Muscle of leg (tissue), 11 donors: ENCODE results near the gene SHISA6. TPM values are rescaled to one million over a fixed set of nuclear protein-coding genes. Genes with fewer than 3 reads are reported as not detected.

Experiments used
- DNase-seq: peaks from one replicate; pipeline ENCODE4 v3.0.0; 2013
- H3K27ac ChIP-seq: one replicate; pipeline ENCODE4 v1.5.1; 2013; ENCODE audit warnings: mild to moderate bottlenecking, low read length, control low read depth
- H3K27me3 ChIP-seq: one replicate; pipeline ENCODE4 v1.6.1; 2013; ENCODE audit warnings: low read length; ENCODE audit not compliant: control insufficient read depth, insufficient read depth
- H3K36me3 ChIP-seq: one replicate; pipeline ENCODE4 v1.6.1; 2013; ENCODE audit warnings: low read length; ENCODE audit not compliant: control insufficient read depth, insufficient read depth
- H3K4me1 ChIP-seq: one replicate; pipeline ENCODE4 v1.6.1; 2013; ENCODE audit warnings: low read length; ENCODE audit not compliant: control insufficient read depth, insufficient read depth
- H3K4me3 ChIP-seq: one replicate; pipeline ENCODE4 v1.5.1; 2013; ENCODE audit warnings: low read length, control low read depth
- H3K9me3 ChIP-seq: replicated peaks from 2 replicates; pipeline ENCODE4 v1.6.1; 2013; ENCODE audit warnings: low read depth, low read length; ENCODE audit not compliant: control insufficient read depth
- WGBS: methylation state at CpG from one replicate; pipeline ENCODE4 v1.1.5; 2013; ENCODE audit warnings: missing lambda C conversion rate; ENCODE audit not compliant: insufficient coverage; 5-methylcytosine and 5-hydroxymethylcytosine counted together
- polyA plus RNA-seq, 8 donors: library from polyadenylated mRNA; unstranded; fragments of 120-200 nt; gene quantifications; one replicate each; pipeline versions ENCODE4 v1.2.1 to v1.2.3, GENCODE V29; 2013; ENCODE audit warnings: inconsistent platforms in 1 of 8, low replicate concordance in 1 of 8; ENCODE audit not compliant: insufficient read length in 8 of 8, insufficient read depth in 1 of 8
- total RNA-seq: library from RNA; stranded (reverse); fragments of 120-200 nt; gene quantifications from one replicate; pipeline ENCODE4 v1.2.4, GENCODE V29; 2013

SHISA6 gene
- total and polyA plus RNA-seq, 9 donors: 3.2 to 19.3 (median 9.9) TPM

GRCh38 chr17:11538366-11538765 is 297.4 kb downstream of the SHISA6 start:
- WGBS: 82% methylated on average over 3 of the region's 5 CpGs
- Histone ChIP-seq H3K4me1 (no peaks in the 10 kb centered on the region), H3K4me3 (no peak overlapping the region), H3K9me3 (peaks cover 13% of the 10 kb centered on the region), H3K36me3 (no peaks in the 10 kb centered on the region), H3K27me3 (no peaks in the 10 kb centered on the region), H3K27ac (no peak overlapping the region)
- DNase-seq: no peak

GRCh38 chr17:11539637-11540036 is 298.6 kb downstream of the SHISA6 start:
- Histone ChIP-seq H3K4me3 (no peak overlapping the region), H3K27me3 (no peaks in the 10 kb centered on the region), H3K4me1 (no peaks in the 10 kb centered on the region), H3K27ac (no peak overlapping the region), H3K36me3 (no peaks in the 10 kb centered on the region), H3K9me3 (peaks cover 13% of the 10 kb centered on the region)
- DNase-seq: no peak
- WGBS: 79% methylated on average over 5 of the region's 7 CpGs

DNA sequence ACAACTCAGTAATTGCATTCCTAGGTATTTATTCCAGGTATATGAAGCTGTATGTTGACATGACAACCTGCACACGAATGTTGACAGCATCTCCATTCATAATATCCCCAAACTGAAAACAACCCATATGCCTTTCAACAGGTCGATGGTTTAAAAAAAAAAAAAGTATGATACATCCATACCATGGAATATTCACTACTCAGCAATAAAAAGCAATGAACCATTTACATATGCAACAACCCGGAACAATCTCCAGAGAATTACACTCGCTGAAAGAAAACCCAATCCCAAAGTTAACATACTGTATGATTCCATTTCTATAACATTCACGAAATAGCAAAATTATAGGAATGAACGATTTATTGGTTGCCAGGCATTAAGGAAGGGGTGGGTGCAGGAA is 304.0 kb downstream of the SHISA6 start:
- no CpG with 5 or more reads among the region's 6 CpGs for WGBS
- DNase-seq: no peak
- peaks cover 13% of the 10 kb centered on the region for H3K9me3 ChIP-seq

GRCh38 chr17:11545696-11546095 is 304.7 kb downstream of the SHISA6 start:
- Histone ChIP-seq H3K4me1 (no peaks in the 10 kb centered on the region), H3K9me3 (peaks cover 13% of the 10 kb centered on the region), H3K27ac (no peak overlapping the region), H3K4me3 (no peak overlapping the region), H3K36me3 (no peaks in the 10 kb centered on the region), H3K27me3 (no peaks in the 10 kb centered on the region)
- 20% methylated on average over 1 of the region's 3 CpGs for WGBS
- no peak for DNase-seq

More for the DNA sequence above, 304.0 kb downstream of the SHISA6 start:
- H3K27ac ChIP-seq: no peak overlapping the region
- no peak overlapping the region for H3K4me3 ChIP-seq
- H3K36me3 ChIP-seq: no peaks in the 10 kb centered on the region
- no peaks in the 10 kb centered on the region for H3K4me1 ChIP-seq
- H3K27me3 ChIP-seq: no peaks in the 10 kb centered on the region

GRCh38 chr17:11547853-11548252 is 306.8 kb downstream of the SHISA6 start:
- WGBS: no CpG with 5 or more reads among the region's 4 CpGs
- peak; percentile 23 for DNase-seq
- H3K4me1 ChIP-seq: no peaks in the 10 kb centered on the region
- H3K27ac ChIP-seq: no peak overlapping the region
- H3K9me3 ChIP-seq: no peaks in the 10 kb centered on the region
- no peak overlapping the region for H3K4me3 ChIP-seq
- no peaks in the 10 kb centered on the region for H3K27me3 ChIP-seq
- H3K36me3 ChIP-seq: no peaks in the 10 kb centered on the region

GRCh38 chr17:11548398-11548797 is 307.4 kb downstream of the SHISA6 start:
- H3K36me3 ChIP-seq: no peaks in the 10 kb centered on the region
- WGBS: no CpG with 5 or more reads among the region's 2 CpGs
- H3K4me1 ChIP-seq: no peaks in the 10 kb centered on the region
- no peaks in the 10 kb centered on the region for H3K9me3 ChIP-seq
- no peak for DNase-seq
- no peak overlapping the region for H3K27ac ChIP-seq
- H3K27me3 ChIP-seq: peaks cover 2% of the 10 kb centered on the region
- no peak overlapping the region for H3K4me3 ChIP-seq

DNA sequence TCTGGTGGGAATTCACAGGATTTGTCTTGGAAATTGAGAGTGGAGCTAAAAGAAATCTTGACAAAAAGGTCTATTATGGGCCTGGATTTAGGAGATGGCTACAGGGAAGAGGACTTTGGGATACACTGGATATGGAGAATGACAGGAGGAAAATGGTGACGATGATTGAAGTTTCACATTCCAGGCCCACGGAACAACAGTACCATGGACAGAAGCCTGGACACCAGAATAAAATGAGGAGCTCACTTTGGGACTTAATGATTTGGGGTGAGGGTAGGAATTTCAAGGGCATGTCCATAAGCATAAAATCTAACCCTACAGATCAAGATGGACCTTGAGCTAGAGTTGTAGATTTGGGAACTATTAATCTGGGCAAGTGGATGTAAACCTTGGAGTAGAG is 309.4 kb downstream of the SHISA6 start:
- DNase-seq: no peak
- H3K36me3 ChIP-seq: no peaks in the 10 kb centered on the region
- WGBS: 83% methylated on average over 2 of the region's 2 CpGs
- H3K4me3 ChIP-seq: no peak overlapping the region
- no peak overlapping the region for H3K27ac ChIP-seq
- no peaks in the 10 kb centered on the region for H3K9me3 ChIP-seq
- no peaks in the 10 kb centered on the region for H3K4me1 ChIP-seq
- peaks cover 2% of the 10 kb centered on the region for H3K27me3 ChIP-seq

DNA sequence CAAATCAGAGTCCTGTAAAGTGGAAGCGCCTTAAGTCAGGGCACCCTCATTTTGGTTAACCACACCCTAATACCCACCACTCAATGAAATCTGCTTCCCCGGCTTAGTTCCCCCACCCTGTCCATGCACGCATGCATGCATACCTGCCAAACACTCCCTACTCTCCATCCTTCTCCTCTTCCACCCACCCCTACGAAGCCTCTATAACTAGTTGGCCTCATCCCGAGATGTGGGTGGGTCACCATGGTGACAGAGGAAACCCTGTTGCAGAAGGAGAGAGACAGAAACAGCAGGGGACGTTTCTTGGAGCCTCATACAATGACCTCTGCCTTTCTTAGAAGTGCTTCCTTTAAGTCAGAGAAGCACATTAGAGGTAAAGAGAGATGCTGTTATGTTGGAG is 310.4 kb downstream of the SHISA6 start:
- no peak overlapping the region for H3K27ac ChIP-seq
- H3K27me3 ChIP-seq: peaks cover 6% of the 10 kb centered on the region
- DNase-seq: no peak
- H3K4me1 ChIP-seq: no peaks in the 10 kb centered on the region
- H3K4me3 ChIP-seq: no peak overlapping the region
- no peaks in the 10 kb centered on the region for H3K9me3 ChIP-seq
- no peaks in the 10 kb centered on the region for H3K36me3 ChIP-seq
- WGBS: 78% methylated on average over 3 of the region's 6 CpGs

- no peaks in the 10 kb centered on the region for H3K9me3 ChIP-seq
- WGBS: no CpG with 5 or more reads among the region's 1 CpG
These were observed 312.1 kb downstream of the SHISA6 start for GRCh38 chr17:11553135-11553534.

GRCh38 chr17:11554042-11554441 is 313.0 kb downstream of the SHISA6 start:
- Histone ChIP-seq H3K27ac (no peak overlapping the region), H3K4me3 (no peak overlapping the region), H3K9me3 (no peaks in the 10 kb centered on the region), H3K27me3 (peaks cover 9% of the 10 kb centered on the region), H3K36me3 (no peaks in the 10 kb centered on the region), H3K4me1 (peaks cover 5% of the 10 kb centered on the region)
- WGBS: 80% methylated on average over 1 of the region's 1 CpG
- DNase-seq: no peak

More at GRCh38 chr17:11553135-11553534, 312.1 kb downstream of the SHISA6 start:
- no peak overlapping the region for H3K4me3 ChIP-seq
- no peak for DNase-seq
- H3K36me3 ChIP-seq: no peaks in the 10 kb centered on the region
- peaks cover 2% of the 10 kb centered on the region for H3K4me1 ChIP-seq
- peaks cover 6% of the 10 kb centered on the region for H3K27me3 ChIP-seq
- no peak overlapping the region for H3K27ac ChIP-seq

- 79% methylated on average over 3 of the region's 5 CpGs for WGBS
- Histone ChIP-seq H3K27me3 (peaks cover 9% of the 10 kb centered on the region), H3K4me3 (no peak overlapping the region), H3K36me3 (no peaks in the 10 kb centered on the region), H3K27ac (no peak overlapping the region), H3K4me1 (peaks cover 5% of the 10 kb centered on the region), H3K9me3 (no peaks in the 10 kb centered on the region)
- no peak for DNase-seq
These were observed 313.5 kb downstream of the SHISA6 start for GRCh38 chr17:11554542-11554941.
